Measurements from ENCODE around the gene SAFB2. TPM values are rescaled to one million over a fixed set of nuclear protein-coding genes. Genes with fewer than 3 reads are reported as not detected.

SAFB2 gene
- total RNA-seq, 4 donors from 2014 or later, result 45.0 to 250 (median 129) TPM

DNA sequence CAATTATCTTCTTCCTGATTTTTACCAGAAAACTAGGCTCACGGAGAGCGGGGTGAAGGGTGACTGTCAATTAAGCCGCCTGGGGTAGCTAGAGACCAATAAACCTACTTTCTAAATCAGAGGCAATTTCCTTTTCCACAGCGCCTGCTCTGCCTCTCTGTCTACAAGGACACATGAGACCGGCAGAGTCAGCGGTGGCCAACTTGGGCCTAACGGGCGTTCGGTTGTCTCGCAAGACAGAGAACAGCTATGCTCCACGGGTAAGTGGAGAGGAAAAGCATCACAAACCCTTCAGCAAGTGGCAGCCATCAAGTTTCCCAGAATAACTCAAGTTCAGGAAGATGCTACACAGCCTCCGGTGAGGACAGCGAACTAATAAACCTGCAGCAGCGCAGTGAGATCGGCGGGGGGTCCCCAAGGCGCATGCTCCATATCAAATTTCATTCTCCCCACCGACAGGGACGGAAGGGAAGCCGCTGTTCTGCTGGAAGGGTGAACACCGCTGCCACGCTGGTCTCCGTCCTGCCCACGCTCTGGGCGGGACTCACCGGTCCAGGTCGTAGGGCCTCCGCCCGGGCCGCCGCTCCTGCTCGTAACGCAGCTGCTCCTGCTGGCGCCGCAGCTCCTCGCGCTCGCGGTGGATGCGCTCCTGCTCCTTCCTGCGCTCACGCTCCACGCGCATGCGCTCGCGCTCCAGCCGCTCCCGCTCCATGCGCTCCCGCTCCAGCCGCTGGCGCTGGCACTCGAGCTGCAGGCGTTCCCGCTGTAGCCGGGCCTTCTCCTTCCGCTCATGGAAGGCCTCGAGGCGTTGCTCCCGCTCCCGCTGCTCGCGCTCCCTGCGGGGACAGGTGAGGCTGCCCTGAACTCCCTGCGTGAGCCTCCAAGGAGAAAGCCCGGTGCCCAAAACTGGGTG is 29.0 kb downstream of the SAFB2 start:
- no peaks in the 10 kb centered on the region for H3K9me3 ChIP-seq
- no peaks in the 10 kb centered on the region for H3K4me1 ChIP-seq
- TF ChIP-seq, protein P1, sequence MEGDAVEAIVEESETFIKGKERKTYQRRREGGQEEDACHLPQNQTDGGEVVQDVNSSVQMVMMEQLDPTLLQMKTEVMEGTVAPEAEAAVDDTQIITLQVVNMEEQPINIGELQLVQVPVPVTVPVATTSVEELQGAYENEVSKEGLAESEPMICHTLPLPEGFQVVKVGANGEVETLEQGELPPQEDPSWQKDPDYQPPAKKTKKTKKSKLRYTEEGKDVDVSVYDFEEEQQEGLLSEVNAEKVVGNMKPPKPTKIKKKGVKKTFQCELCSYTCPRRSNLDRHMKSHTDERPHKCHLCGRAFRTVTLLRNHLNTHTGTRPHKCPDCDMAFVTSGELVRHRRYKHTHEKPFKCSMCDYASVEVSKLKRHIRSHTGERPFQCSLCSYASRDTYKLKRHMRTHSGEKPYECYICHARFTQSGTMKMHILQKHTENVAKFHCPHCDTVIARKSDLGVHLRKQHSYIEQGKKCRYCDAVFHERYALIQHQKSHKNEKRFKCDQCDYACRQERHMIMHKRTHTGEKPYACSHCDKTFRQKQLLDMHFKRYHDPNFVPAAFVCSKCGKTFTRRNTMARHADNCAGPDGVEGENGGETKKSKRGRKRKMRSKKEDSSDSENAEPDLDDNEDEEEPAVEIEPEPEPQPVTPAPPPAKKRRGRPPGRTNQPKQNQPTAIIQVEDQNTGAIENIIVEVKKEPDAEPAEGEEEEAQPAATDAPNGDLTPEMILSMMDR (IDR thresholded peaks at IDR 0.05), result no peak
- H3K27me3 ChIP-seq, result no peaks in the 10 kb centered on the region
- no peak for DNase-seq
- H3K27ac ChIP-seq, result no peak overlapping the region
- no peaks in the 10 kb centered on the region for H3K36me3 ChIP-seq
- intact Hi-C loops (cut with DNase I; ENCODE audit: low total_unique reads), result no loop called here
- no peak overlapping the region for H3K4me3 ChIP-seq

- Histone ChIP-seq H3K27me3 (no peaks in the 10 kb centered on the region), H3K4me3 (no peak overlapping the region), H3K9me3 (no peaks in the 10 kb centered on the region), H3K4me1 (no peaks in the 10 kb centered on the region), H3K27ac (no peak overlapping the region), H3K36me3 (no peaks in the 10 kb centered on the region)
- no peak for DNase-seq
- intact Hi-C loops (cut with DNase I; ENCODE audit: low total_unique reads), result no loop called here
- TF ChIP-seq, protein P1 (IDR thresholded peaks at IDR 0.05), result no peak
- no peak for TF ChIP-seq POLR2A (IDR thresholded peaks at IDR 0.05)
Measured at GRCh38 chr19:5592531-5593342, 29.8 kb downstream of the SAFB2 start.

DNA sequence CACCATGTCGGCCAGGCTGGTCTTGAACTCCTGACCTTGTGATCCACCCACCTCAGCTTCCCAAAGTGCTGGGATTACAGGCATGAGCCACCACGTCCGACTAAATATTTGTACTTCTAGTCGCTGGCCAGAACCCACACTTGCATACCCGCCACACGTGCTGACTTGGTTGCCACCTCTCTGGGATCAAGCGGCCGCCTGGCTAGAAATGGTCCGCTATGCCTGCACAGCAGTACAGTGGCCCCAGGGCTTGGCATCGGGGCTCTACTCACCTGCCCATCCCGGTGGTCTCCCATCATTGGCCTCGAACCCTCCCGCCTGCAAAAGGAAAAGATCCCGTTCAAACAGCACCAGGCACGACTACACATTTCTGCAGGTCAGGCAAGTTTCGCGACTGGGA is 31.1 kb downstream of the SAFB2 start:
- no peak for DNase-seq
- Histone ChIP-seq H3K4me3 (no peak overlapping the region), H3K36me3 (no peaks in the 10 kb centered on the region), H3K4me1 (no peaks in the 10 kb centered on the region), H3K27me3 (no peaks in the 10 kb centered on the region), H3K9me3 (no peaks in the 10 kb centered on the region), H3K27ac (no peak overlapping the region)
- TF ChIP-seq POLR2A (IDR thresholded peaks at IDR 0.05), result no peak
- TF ChIP-seq, protein P1 (IDR thresholded peaks at IDR 0.05), result no peak
- intact Hi-C loops (cut with DNase I; ENCODE audit: low total_unique reads), result no loop called here

DNA sequence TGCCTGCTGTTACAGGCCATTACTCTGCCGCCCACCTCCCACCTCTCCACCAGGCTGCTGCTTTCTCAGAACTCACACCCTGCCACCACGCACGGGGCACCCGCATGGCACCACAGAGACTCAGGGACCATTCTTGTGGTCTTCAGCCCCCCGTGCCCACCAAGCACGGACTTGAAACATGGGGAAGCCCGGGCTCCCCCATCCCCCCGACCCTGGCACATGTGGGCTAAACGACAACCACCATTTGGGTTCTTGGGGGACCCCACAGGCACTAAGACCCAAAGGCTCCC is 31.8 kb downstream of the SAFB2 start:
- Histone ChIP-seq H3K27ac (no peak overlapping the region), H3K9me3 (no peaks in the 10 kb centered on the region), H3K4me1 (no peaks in the 10 kb centered on the region), H3K27me3 (no peaks in the 10 kb centered on the region), H3K4me3 (no peak overlapping the region), H3K36me3 (no peaks in the 10 kb centered on the region)
- intact Hi-C loops (cut with DNase I; ENCODE audit: low total_unique reads), result no loop called here
- TF ChIP-seq, protein P1 (IDR thresholded peaks at IDR 0.05), result no peak
- no peak for TF ChIP-seq POLR2A (IDR thresholded peaks at IDR 0.05)
- DNase-seq, result no peak

Data from uterus (tissue), 4 donors.